ENCODE data around the gene TRAF2. TPM values are rescaled to one million over a fixed set of nuclear protein-coding genes. Genes with fewer than 3 reads are reported as not detected.
A peak's percentile ranks its signal among the peaks of the same experiment; 100 is the strongest.

Gene TRAF2
- total RNA-seq, 1 donor: 7.9 TPM

- peak overlapping the region; percentile 99 for H3K4me3 ChIP-seq (ENCODE audit: low read depth, low read length)
- DNase-seq (ENCODE audit: low read depth): no peak
- TF ChIP-seq CTCF (IDR thresholded peaks at IDR 0.05; ENCODE audit: insufficient read depth, low read length): peak; percentile 2
These were observed 37.8 kb upstream of the TRAF2 start for GRCh38 chr9:136848393-136849037.

- peak within 1 kb of the TSS; percentile 99 for H3K4me3 ChIP-seq (ENCODE audit: low read depth, low read length)
- peak; percentile 99 for DNase-seq (ENCODE audit: low read depth)
- no peak for TF ChIP-seq CTCF (IDR thresholded peaks at IDR 0.05; ENCODE audit: insufficient read depth, low read length)
These were observed 37.0 kb upstream of the TRAF2 start, which contains the start of gene PHPT1 for GRCh38 chr9:136849038-136849959. PHPT1 (plus strand) TSS chr9:136849409; CDS start chr9:136849431, 22 bp downstream.

- no peak for TF ChIP-seq CTCF (IDR thresholded peaks at IDR 0.05; ENCODE audit: insufficient read depth, low read length)
- no peak for DNase-seq (ENCODE audit: low read depth)
These were observed 36.1 kb upstream of the TRAF2 start for GRCh38 chr9:136849960-136850865.

GRCh38 chr9:136850866-136851775, 35.2 kb upstream of the TRAF2 start:
- no peak for TF ChIP-seq CTCF (IDR thresholded peaks at IDR 0.05; ENCODE audit: insufficient read depth, low read length)
- H3K4me3 ChIP-seq (ENCODE audit: low read depth, low read length): no peak overlapping the region
- DNase-seq (ENCODE audit: low read depth): no peak

More at GRCh38 chr9:136849960-136850865, 36.1 kb upstream of the TRAF2 start:
- H3K4me3 ChIP-seq (ENCODE audit: low read depth, low read length): peak overlapping the region; percentile 87

GRCh38 chr9:136851941-136852663, 34.2 kb upstream of the TRAF2 start, which contains the start of gene MAMDC4:
MAMDC4 (plus strand) TSS chr9:136852346; CDS start chr9:136852417, 71 bp downstream.
- H3K4me3 ChIP-seq (ENCODE audit: low read depth, low read length): no peak within 1 kb of the TSS
- TF ChIP-seq CTCF (IDR thresholded peaks at IDR 0.05; ENCODE audit: insufficient read depth, low read length): no peak
- DNase-seq (ENCODE audit: low read depth): no peak
